22Rv1 (cell line): ENCODE measurements around the gene MAP3K4.

ENCODE experiments used
- CTCF ChIP-seq: fragments of 450-650 bp; IDR thresholded peaks from 2 replicates; pipeline ENCODE4 v1.5.1; 2017; ENCODE audit warnings: mild to moderate bottlenecking
- ZFX ChIP-seq: fragments of 450-650 bp; IDR thresholded peaks from 2 replicates; pipeline ENCODE4 v1.6.1; 2017; ENCODE audit warnings: antibody characterized with exemption, borderline replicate concordance

DNA sequence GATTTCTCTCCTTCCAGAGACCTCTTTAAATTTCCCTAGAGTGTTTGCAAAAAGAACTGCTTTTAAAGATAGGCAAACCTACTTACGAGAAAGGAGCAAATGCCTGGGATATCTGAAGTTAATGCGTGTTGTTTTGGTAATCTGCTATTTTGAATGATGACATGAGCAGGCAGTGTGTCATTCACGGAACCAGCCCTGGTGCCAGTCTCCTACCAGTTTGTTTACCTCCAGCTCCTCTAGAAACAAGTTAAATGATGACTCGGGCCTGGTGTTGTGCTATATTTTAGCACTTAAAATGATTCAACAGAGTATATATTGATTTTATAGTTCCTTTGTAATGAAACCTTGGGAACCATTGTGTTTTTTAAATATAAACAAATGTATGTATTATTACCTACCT is 41.1 kb upstream of the MAP3K4 start:
- TF ChIP-seq CTCF (no peak), ZFX (no peak)
